DOHH2 (cell line): ENCODE measurements around the gene MAMDC4.

Experiments used
- H3F3A ChIP-seq: fragments of 200-600 bp; sonication (generic), shearing (Covaris generic); 2 replicates; pipeline ENCODE4 v1.6.0; 2016; ENCODE audit warnings: antibody characterized with exemption, mild to moderate bottlenecking; ENCODE audit not compliant: control insufficient read depth, insufficient read depth
- H3K27ac ChIP-seq: fragments of 200-600 bp; sonication (generic); 2 replicates; pipeline ENCODE4 v1.5.1; 2014; ENCODE audit warnings: low read depth, mild to moderate bottlenecking, low read length, moderate library complexity
- H3K27me3 ChIP-seq: fragments of 200-600 bp; sonication (generic); 2 replicates; pipeline ENCODE4 v1.6.1; 2014; ENCODE audit warnings: mild to moderate bottlenecking, low read length, mixed read lengths; ENCODE audit not compliant: control insufficient read depth
- H3K36me3 ChIP-seq: fragments of 200-600 bp; sonication (generic); 2 replicates; pipeline ENCODE4 v1.6.1; 2014; ENCODE audit warnings: mild to moderate bottlenecking, low read length, moderate library complexity, mixed read lengths; ENCODE audit not compliant: control insufficient read depth
- H3K4me1 ChIP-seq: fragments of 200-600 bp; sonication (generic); 2 replicates; pipeline ENCODE4 v1.6.1; 2014; ENCODE audit warnings: mild to moderate bottlenecking, low read length, mixed read lengths; ENCODE audit not compliant: control insufficient read depth
- H3K4me2 ChIP-seq: fragments of 200-600 bp; sonication (generic); 2 replicates; pipeline ENCODE4 v1.6.0; 2014; ENCODE audit warnings: mild to moderate bottlenecking, low read length, moderate library complexity
- H3K4me3 ChIP-seq: fragments of 200-600 bp; sonication (generic); 2 replicates; pipeline ENCODE4 v1.5.1; 2014; ENCODE audit warnings: mild to moderate bottlenecking, low read length, mixed read lengths
- H3K79me2 ChIP-seq: fragments of 200-600 bp; sonication (generic); 2 replicates; pipeline ENCODE4 v1.6.1; 2014; ENCODE audit warnings: mild to moderate bottlenecking, low read length, mixed read lengths; ENCODE audit not compliant: control insufficient read depth
- H3K9me2 ChIP-seq: fragments of 200-600 bp; sonication (generic); replicated peaks from 2 replicates; pipeline ENCODE4 v1.6.1; 2014; ENCODE audit warnings: mild to moderate bottlenecking, low read length, mixed read lengths; ENCODE audit not compliant: control insufficient read depth
- H3K9me3 ChIP-seq: fragments of 200-600 bp; sonication (generic); 2 replicates; pipeline ENCODE4 v1.6.1; 2014; ENCODE audit warnings: antibody characterized with exemption, low read length, mixed read lengths; ENCODE audit not compliant: control insufficient read depth, insufficient read depth
- H4K20me1 ChIP-seq: fragments of 200-600 bp; sonication (generic); 2 replicates; pipeline ENCODE4 v1.6.0; 2014; ENCODE audit warnings: low read depth, mild to moderate bottlenecking, antibody characterized with exemption, low read length, moderate library complexity; ENCODE audit not compliant: control insufficient read depth, insufficient read depth
- CTCF ChIP-seq: fragments of 200-600 bp; sonication (generic); IDR thresholded peaks from one replicate; pipeline ENCODE4 v1.5.1; 2014; ENCODE audit warnings: antibody characterized with exemption, mild to moderate bottlenecking, low read depth, low read length; ENCODE audit not compliant: poor library complexity, severe bottlenecking
- EZH2phosphoT487 ChIP-seq: fragments of 200-600 bp; sonication (generic); IDR thresholded peaks from 2 replicates; pipeline ENCODE4 v1.6.1; 2017; ENCODE audit warnings: borderline replicate concordance, mild to moderate bottlenecking, antibody characterized with exemption, low read length, moderate library complexity, mixed read lengths

The MAMDC4 gene

GRCh38 chr9:136848393-136849037 lies 3.6 kb upstream of the MAMDC4 start:
- peaks cover 6% of the 10 kb centered on the region; the same call in 1 of the 2 replicates for H4K20me1 ChIP-seq
- peak overlapping the region; percentile 79 for H3K4me3 ChIP-seq
- peaks cover 21% of the 10 kb centered on the region; the same call in 1 of the 2 replicates for H3K36me3 ChIP-seq
- no peaks in the 10 kb centered on the region for H3K9me3 ChIP-seq
- no peaks in the 10 kb centered on the region for H3K27me3 ChIP-seq
- peaks cover 18% of the 10 kb centered on the region for H3K4me1 ChIP-seq
- no peaks in the 10 kb centered on the region for H3K9me2 ChIP-seq
- TF ChIP-seq EZH2phosphoT487 (no peak), CTCF (no peak)
- peak overlapping the region; percentile 57 for H3K27ac ChIP-seq
- H3K79me2 ChIP-seq = peaks cover 13% of the 10 kb centered on the region
- H3F3A ChIP-seq = no peaks in the 10 kb centered on the region; the same call in 1 of the 2 replicates
- H3K4me2 ChIP-seq = peak overlapping the region; percentile 75

- H3K9me2 ChIP-seq = no peaks in the 10 kb centered on the region
- H3K36me3 ChIP-seq = peaks cover 21% of the 10 kb centered on the region; the same call in 1 of the 2 replicates
- no peak for TF ChIP-seq CTCF
- TF ChIP-seq EZH2phosphoT487 = no peak
- H3K4me1 ChIP-seq = peaks cover 21% of the 10 kb centered on the region
- peaks cover 6% of the 10 kb centered on the region; the same call in 1 of the 2 replicates for H4K20me1 ChIP-seq
- H3K9me3 ChIP-seq = no peaks in the 10 kb centered on the region
- peaks cover 13% of the 10 kb centered on the region for H3K79me2 ChIP-seq
- H3K4me3 ChIP-seq = peak within 1 kb of the TSS; percentile 79
- peak within 1 kb of the TSS; percentile 75 for H3K4me2 ChIP-seq
- peak within 1 kb of the TSS; percentile 57 for H3K27ac ChIP-seq
- H3K27me3 ChIP-seq = no peaks in the 10 kb centered on the region
- H3F3A ChIP-seq = no peaks in the 10 kb centered on the region; the same call in 1 of the 2 replicates
These were observed 2.8 kb upstream of the MAMDC4 start, which contains the start of gene PHPT1 for GRCh38 chr9:136849038-136849959. TSS of gene PHPT1 (plus strand) at chr9:136849409. CDS start at chr9:136849431, 22 bp downstream.

- Histone ChIP-seq H3F3A (no peaks in the 10 kb centered on the region; the same call in 1 of the 2 replicates), H3K9me2 (no peaks in the 10 kb centered on the region), H3K4me1 (peaks cover 21% of the 10 kb centered on the region), H3K4me3 (peak overlapping the region; percentile 79), H3K9me3 (no peaks in the 10 kb centered on the region), H3K4me2 (peak overlapping the region; percentile 75), H3K79me2 (peaks cover 13% of the 10 kb centered on the region), H3K36me3 (peaks cover 21% of the 10 kb centered on the region; the same call in 1 of the 2 replicates), H4K20me1 (peaks cover 6% of the 10 kb centered on the region; the same call in 1 of the 2 replicates), H3K27me3 (no peaks in the 10 kb centered on the region), H3K27ac (no peak overlapping the region)
- TF ChIP-seq CTCF = no peak
- no peak for TF ChIP-seq EZH2phosphoT487
These were observed 1.9 kb upstream of the MAMDC4 start for GRCh38 chr9:136849960-136850865.
